Esophagus muscularis mucosa (tissue), 4 donors: ENCODE results near the gene LCK.

ENCODE experiments used
- CTCF ChIP-seq, 3 experiments: fragments of 200-600 bp in 2 of 3; fragments of 450-650 bp in 1 of 3; sonication (generic) in 2 of 3; IDR thresholded peaks; one replicate each; pipeline ENCODE4 v1.5.1; 2017 to 2019; ENCODE audit warnings: antibody characterized with exemption in 3 of 3, mild to moderate bottlenecking in 2 of 3, moderate library complexity in 1 of 3
- EP300 ChIP-seq: sonication (generic); formaldehyde crosslinking; IDR thresholded peaks from one replicate; pipeline ENCODE4 v1.6.1; 2017; ENCODE audit warnings: antibody characterized with exemption
- POLR2AphosphoS5 ChIP-seq, 2 donors: sonication (generic); formaldehyde crosslinking; IDR thresholded peaks; one replicate each; pipeline ENCODE4 v1.6.1; 2017; ENCODE audit warnings: antibody characterized with exemption in 2 of 2

GRCh38 chr1:32239790-32240139, 11.3 kb upstream of the LCK start:
- TF ChIP-seq CTCF (IDR thresholded peaks at IDR 0.05): no peak
- TF ChIP-seq POLR2AphosphoS5 (IDR thresholded peaks at IDR 0.05): no peak
- TF ChIP-seq EP300: no peak
